ENCODE data around the gene LAMA5. TPM values are rescaled to one million over a fixed set of nuclear protein-coding genes. Genes with fewer than 3 reads are reported as not detected.

The LAMA5 gene
- total and polyA plus RNA-seq, 2 of the 8 experiments (the other 6 are each of a cell fraction or from before 2014, with no cell fraction given): 34.4 to 225 TPM

- DNase-seq (ENCODE audit: low read depth in 1 of 2, low spot score in 2 of 2): no peak
- H3K27ac ChIP-seq (ENCODE audit: low read depth, low read length): no peak overlapping the region
- H3K79me1 ChIP-seq (ENCODE audit: low read depth, low read length): no peaks in the 10 kb centered on the region
- H2BK20ac ChIP-seq (ENCODE audit: low read length): no peak overlapping the region
- no peak overlapping the region for H4K5ac ChIP-seq (ENCODE audit: insufficient read length, low read depth, low read length)
- peaks cover 46 to 97% (median 79%) of the 10 kb centered on the region in 4 experiments for H3K36me3 ChIP-seq (ENCODE audit: control insufficient read depth in 2 of 4, insufficient read depth in 4 of 4, low read length in 3 of 4)
- H2BK12ac ChIP-seq (ENCODE audit: low read depth, low read length): no peak overlapping the region
- WGBS, 2 experiments (ENCODE audit: extremely low coverage in 1 of 2, insufficient coverage in 1 of 2, insufficient read length in 1 of 2, insufficient replicate concordance in 2 of 2, low coverage in 1 of 2, low lambda C conversion rate in 2 of 2, missing lambda C conversion rate in 1 of 2): 88% methylated on average over 8 of the region's 16 CpGs; no CpG with 5 or more reads in 1 of the 2 experiments
- H3K14ac ChIP-seq (ENCODE audit: insufficient read length): no peak overlapping the region
- no peak overlapping the region for H2BK120ac ChIP-seq (replicated peaks; ENCODE audit: low read depth, low read length)
- H3K79me2 ChIP-seq (ENCODE audit: control insufficient read depth in 1 of 2, insufficient read depth in 2 of 2, low read length in 2 of 2): no peaks in the 10 kb centered on the region; a peak in 1 of 4 replicates
- H3K4me2 ChIP-seq (ENCODE audit: insufficient read depth in 1 of 2, low read depth in 2 of 2, low read length in 2 of 2): no peak overlapping the region
- POLR2A ChIA-PET (ENCODE audit: partially characterized antibody): interaction anchor here (1.0 to 11.7 kb wide), 3 partner anchors 9 to 76 kb away, joined by 5 to 151 read pairs (median 96); partner anchors contain the start of gene RPS21
- no peak overlapping the region for H3K9ac ChIP-seq (replicated peaks in 1 of 4; ENCODE audit: extremely low read depth in 1 of 4, low read depth in 3 of 4, low read length in 3 of 4)
- no peaks in the 10 kb centered on the region for H3K23me2 ChIP-seq (ENCODE audit: low read depth, low read length)
- no peak overlapping the region for H3K56ac ChIP-seq (replicated peaks; ENCODE audit: insufficient read length, low read depth, low read length)
- H2AFZ ChIP-seq (ENCODE audit: low read length): no peak overlapping the region
- H4K20me1 ChIP-seq (replicated peaks in 1 of 2; ENCODE audit: control insufficient read depth in 1 of 2, insufficient read depth in 2 of 2, low read length in 2 of 2): peaks cover 4 to 20% of the 10 kb centered on the region in 2 experiments
- no peak overlapping the region for H3K23ac ChIP-seq (ENCODE audit: insufficient read length)
- FAIRE-seq: no peak
- no peaks in the 10 kb centered on the region for H3K27me3 ChIP-seq (replicated peaks in 1 of 4; ENCODE audit: control insufficient read depth in 3 of 4, extremely low read depth in 1 of 4, insufficient read depth in 3 of 4, low read length in 3 of 4)
- H3K4me1 ChIP-seq (replicated peaks in 1 of 4; ENCODE audit: control insufficient read depth in 3 of 4, insufficient read depth in 4 of 4, low read length in 3 of 4): no peaks in the 10 kb centered on the region
- H3K4ac ChIP-seq (replicated peaks; ENCODE audit: insufficient read length, low read depth, low read length): no peak overlapping the region
- peaks cover 0 to 11% of the 10 kb centered on the region in 2 experiments; a peak in 2 of 4 replicates for H3K9me3 ChIP-seq (ENCODE audit: insufficient read depth in 2 of 2, low read depth in 1 of 2, low read length in 1 of 2)
- CTCF ChIA-PET (ENCODE audit: partially characterized antibody): interaction anchor here (1.2 to 1.7 kb wide), 4 partner anchors 11 to 70 kb away, joined by 3 to 4 read pairs (median 4); no protein-coding TSS in a partner anchor
- H2BK5ac ChIP-seq (ENCODE audit: low read depth, low read length): no peak overlapping the region
- H3K4me3 ChIP-seq (ENCODE audit: extremely low read depth in 1 of 4, insufficient read depth in 2 of 4, low read depth in 3 of 4, low read length in 4 of 4): no peak overlapping the region
- no peak overlapping the region for H4K91ac ChIP-seq (replicated peaks; ENCODE audit: insufficient read length, low read length)
- no peak overlapping the region for H3K18ac ChIP-seq (ENCODE audit: extremely low read depth, low read length)
- no peak overlapping the region for H2BK15ac ChIP-seq (ENCODE audit: low read length)
- TF ChIP-seq BACH1 (IDR thresholded peaks at IDR 0.05; ENCODE audit: low read length): no peak
- no peak for TF ChIP-seq SP1 (IDR thresholded peaks at IDR 0.05; ENCODE audit: low read depth, low read length)
- TF ChIP-seq SIX5 (IDR thresholded peaks at IDR 0.05; ENCODE audit: low read depth, low read length): no peak
- TF ChIP-seq CREB1 (IDR thresholded peaks at IDR 0.05): no peak
- no peak for TF ChIP-seq SP2 (IDR thresholded peaks at IDR 0.05; ENCODE audit: low read length)
- TF ChIP-seq JUND (IDR thresholded peaks at IDR 0.05; ENCODE audit: low read length): no peak
- H2AK5ac ChIP-seq (ENCODE audit: low read depth, low read length): no peak overlapping the region
- H4K8ac ChIP-seq (ENCODE audit: extremely low read depth, insufficient read depth, low read length): no peak overlapping the region
Observed at GRCh38 chr20:62312662-62312977, 54.5 kb downstream of the LAMA5 start.

Data from H1 (cell line).